ENCODE measurements around the gene PADI3.

- TF ChIP-seq CTCF (IDR thresholded peaks at IDR 0.05), result no peak
- no peak for TF ChIP-seq POLR2AphosphoS5 (IDR thresholded peaks at IDR 0.05)
Observed at GRCh38 chr1:17305576-17306095, 56.7 kb downstream of the PADI3 start.

All from breast epithelium (tissue), 3 donors.